RWPE2 (cell line): ENCODE results near the gene FUOM.

Experiments used
- ATAC-seq: fragments of 200-7000 bp; cut with Tn5 transposase; 3 replicates; pipeline ENCODE4 v1.9.1; 2021; ENCODE audit warnings: low read depth
- DNase-seq: peaks from one replicate; pipeline ENCODE4 v3.0.0-alpha.2; 2020; ENCODE audit warnings: low spot score
- H3K27ac ChIP-seq: fragments of 450-650 bp; 2 replicates; pipeline ENCODE4 v1.5.1; 2017; ENCODE audit warnings: mild to moderate bottlenecking; ENCODE audit not compliant: poor library complexity, severe bottlenecking
- H3K27me3 ChIP-seq: fragments of 250-450 bp; sonication (Bioruptor Pico); 2 replicates; pipeline ENCODE4 v1.5.1; 2021; ENCODE audit warnings: mild to moderate bottlenecking, moderate library complexity; ENCODE audit not compliant: insufficient read depth, poor library complexity, severe bottlenecking
- H3K36me3 ChIP-seq: fragments of 250-450 bp; sonication (Bioruptor Pico); 2 replicates; pipeline ENCODE4 v1.5.1; 2020; ENCODE audit warnings: low read depth, mild to moderate bottlenecking, moderate library complexity
- H3K4me1 ChIP-seq: fragments of 250-450 bp; sonication (Bioruptor Pico); 2 replicates; pipeline ENCODE4 v1.5.1; 2021; ENCODE audit warnings: mild to moderate bottlenecking, moderate library complexity; ENCODE audit not compliant: insufficient read depth, poor library complexity, severe bottlenecking
- H3K4me3 ChIP-seq: fragments of 250-450 bp; sonication (Bioruptor Pico); 2 replicates; pipeline ENCODE4 v1.5.1; 2021; ENCODE audit warnings: mild to moderate bottlenecking, moderate library complexity; ENCODE audit not compliant: severe bottlenecking
- H3K9me3 ChIP-seq: fragments of 250-450 bp; sonication (Bioruptor Pico); 2 replicates; pipeline ENCODE4 v1.5.1; 2021; ENCODE audit warnings: mild to moderate bottlenecking, moderate library complexity; ENCODE audit not compliant: severe bottlenecking
- CTCF ChIP-seq: fragments of 450-650 bp; IDR thresholded peaks from one replicate; pipeline ENCODE4 v1.5.1; 2017; ENCODE audit warnings: mild to moderate bottlenecking, moderate library complexity; ENCODE audit not compliant: poor library complexity, severe bottlenecking

The FUOM gene

GRCh38 chr10:133332936-133333699, 24.7 kb downstream of the FUOM start:
- Histone ChIP-seq H3K4me1 (no peaks in the 10 kb centered on the region), H3K36me3 (no peaks in the 10 kb centered on the region), H3K9me3 (no peaks in the 10 kb centered on the region), H3K27ac (no peak overlapping the region), H3K27me3 (peaks cover 62% of the 10 kb centered on the region), H3K4me3 (no peak overlapping the region)
- ATAC-seq: no peak
- DNase-seq: no peak
- no peak for TF ChIP-seq CTCF

- no peak overlapping the region for H3K4me3 ChIP-seq
- peak; percentile 84 for ATAC-seq
- peak; percentile 78 for DNase-seq
- no peaks in the 10 kb centered on the region for H3K36me3 ChIP-seq
- no peaks in the 10 kb centered on the region for H3K9me3 ChIP-seq
- no peaks in the 10 kb centered on the region for H3K4me1 ChIP-seq
- TF ChIP-seq CTCF: peak; percentile 97
- H3K27ac ChIP-seq: no peak overlapping the region
- peaks cover 64% of the 10 kb centered on the region for H3K27me3 ChIP-seq
These were observed 28.2 kb downstream of the FUOM start for GRCh38 chr10:133329491-133330202.

- no peak for TF ChIP-seq CTCF
These were observed 29.2 kb downstream of the FUOM start for GRCh38 chr10:133328358-133329343.

GRCh38 chr10:133327651-133328357, 30.0 kb downstream of the FUOM start:
- peak; percentile 43 for DNase-seq
- TF ChIP-seq CTCF: no peak
- H3K27me3 ChIP-seq: peaks cover 60% of the 10 kb centered on the region

More at GRCh38 chr10:133328358-133329343, 29.2 kb downstream of the FUOM start:
- no peak overlapping the region for H3K4me3 ChIP-seq
- no peaks in the 10 kb centered on the region for H3K9me3 ChIP-seq
- no peaks in the 10 kb centered on the region for H3K4me1 ChIP-seq
- H3K36me3 ChIP-seq: no peaks in the 10 kb centered on the region
- H3K27me3 ChIP-seq: peaks cover 62% of the 10 kb centered on the region
- ATAC-seq: no peak
- H3K27ac ChIP-seq: no peak overlapping the region
- DNase-seq: peak; percentile 55

More at GRCh38 chr10:133327651-133328357, 30.0 kb downstream of the FUOM start:
- no peaks in the 10 kb centered on the region for H3K36me3 ChIP-seq
- H3K27ac ChIP-seq: no peak overlapping the region
- H3K9me3 ChIP-seq: no peaks in the 10 kb centered on the region
- no peaks in the 10 kb centered on the region for H3K4me1 ChIP-seq
- no peak overlapping the region for H3K4me3 ChIP-seq
- ATAC-seq: no peak
